ENCODE measurements around the gene SKOR2.

Gene SKOR2

DNA sequence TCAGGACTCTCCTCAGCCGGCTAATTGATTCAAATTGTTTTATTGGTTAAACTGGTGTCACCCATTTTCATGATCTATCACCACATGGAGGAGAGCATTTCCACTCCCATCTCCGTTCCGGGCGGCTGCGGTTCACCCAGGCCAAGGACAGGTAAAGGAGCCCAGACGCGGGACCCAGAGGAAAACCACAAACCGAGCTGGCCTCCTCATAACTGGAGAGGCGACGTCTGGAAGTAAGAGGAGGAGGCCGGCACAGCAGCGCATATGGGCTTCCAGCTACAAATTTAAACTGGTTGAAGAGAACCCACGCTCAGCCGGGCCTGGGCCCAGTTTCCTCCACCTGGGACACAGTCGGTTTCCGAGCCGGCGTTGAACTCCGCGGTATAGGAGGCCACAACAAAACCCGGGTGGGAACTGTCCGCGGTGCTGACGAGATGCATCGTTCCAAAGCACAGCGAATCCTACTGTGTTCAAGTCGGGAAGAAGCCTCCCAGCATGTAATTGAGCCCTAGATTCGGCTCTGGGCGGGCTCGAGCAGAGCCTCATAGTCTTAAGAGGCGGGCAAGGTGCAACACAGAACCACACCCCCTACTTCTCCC lies 3.0 kb upstream of the SKOR2 start:
- H2AFZ ChIP-seq (ENCODE audit: low read length, unreplicated experiment): no peak overlapping the region
- H3K36me3 ChIP-seq (ENCODE audit: insufficient read depth, low read length): no peaks in the 10 kb centered on the region
- H3K4me1 ChIP-seq (ENCODE audit: control insufficient read depth, insufficient read depth, low read length, unreplicated experiment): no peaks in the 10 kb centered on the region
- H3K79me2 ChIP-seq (ENCODE audit: control insufficient read depth, insufficient read depth, low read length, unreplicated experiment): no peaks in the 10 kb centered on the region
- H3K27me3 ChIP-seq (ENCODE audit: insufficient read depth, low read length): peaks cover 96% of the 10 kb centered on the region
- H3K4me3 ChIP-seq (ENCODE audit: low read depth, low read length): no peak overlapping the region
- no peak overlapping the region for H3K27ac ChIP-seq (ENCODE audit: low read depth, low read length)

DNA sequence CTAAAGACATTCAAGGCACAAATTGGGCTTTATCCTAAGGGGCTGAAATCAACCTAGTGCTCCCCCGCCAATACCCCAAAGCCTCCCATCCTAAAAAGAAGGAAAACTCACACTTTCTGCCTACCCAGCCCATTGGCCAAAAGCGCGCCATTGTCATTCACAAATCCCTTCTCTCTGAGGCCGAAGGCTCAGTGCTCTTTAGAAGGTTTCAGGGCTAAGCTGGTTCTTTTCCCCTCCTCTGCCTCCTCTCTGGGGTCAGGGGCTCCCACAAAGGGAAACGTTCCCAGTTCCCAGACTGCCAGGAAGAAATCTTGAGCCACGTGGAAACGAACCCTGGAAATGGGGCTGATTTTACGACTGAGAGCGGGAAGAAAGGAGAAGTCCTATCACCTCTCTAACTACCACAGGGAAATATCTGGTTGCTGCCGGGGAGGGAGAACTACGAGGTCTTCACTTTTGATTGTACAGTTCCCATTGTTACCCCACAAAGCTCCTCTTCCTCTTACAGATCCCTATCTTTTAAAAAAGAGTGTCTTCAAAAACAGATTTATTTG lies 1.7 kb upstream of the SKOR2 start:
- Histone ChIP-seq H3K36me3 (ENCODE audit: insufficient read depth, low read length) (no peaks in the 10 kb centered on the region), H3K4me1 (ENCODE audit: control insufficient read depth, insufficient read depth, low read length, unreplicated experiment) (no peaks in the 10 kb centered on the region), H3K27ac (ENCODE audit: low read depth, low read length) (no peak overlapping the region), H3K4me3 (ENCODE audit: low read depth, low read length) (no peak overlapping the region), H3K27me3 (ENCODE audit: insufficient read depth, low read length) (peaks cover 95% of the 10 kb centered on the region), H3K79me2 (ENCODE audit: control insufficient read depth, insufficient read depth, low read length, unreplicated experiment) (no peaks in the 10 kb centered on the region), H2AFZ (ENCODE audit: low read length, unreplicated experiment) (no peak overlapping the region)

DNA sequence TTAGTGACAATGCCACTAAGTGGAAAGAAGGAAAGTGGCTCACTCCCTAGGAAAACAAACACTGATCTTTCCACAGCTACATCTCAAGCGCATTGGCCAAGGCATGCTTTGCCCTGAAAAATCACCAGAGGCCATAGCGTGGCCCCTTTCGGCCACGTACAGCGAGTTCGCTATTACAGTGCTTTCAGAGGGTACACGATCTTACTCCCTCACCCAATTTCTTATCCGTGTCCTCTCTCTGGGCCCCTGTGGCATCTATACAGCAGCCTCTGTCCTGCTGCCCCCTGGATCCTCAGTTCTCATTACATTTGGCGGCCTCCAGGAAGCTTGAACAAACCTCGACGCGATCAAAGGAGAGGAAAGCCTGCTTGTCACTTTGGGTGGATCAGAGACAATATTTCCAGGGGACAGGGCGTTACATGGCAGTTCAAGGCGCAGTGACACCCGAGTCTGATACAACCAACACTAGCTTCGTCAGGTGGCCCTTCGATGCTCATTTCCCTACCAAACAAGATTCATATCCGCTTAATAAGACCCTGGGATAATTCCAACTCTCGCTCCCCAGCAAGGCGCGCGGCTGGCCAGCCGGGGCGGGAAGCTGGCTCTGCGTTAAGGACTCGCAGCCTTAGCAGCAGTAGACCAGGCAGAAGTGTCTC lies 941 bp downstream of the SKOR2 start:
- no peaks in the 10 kb centered on the region for H3K4me1 ChIP-seq (ENCODE audit: control insufficient read depth, insufficient read depth, low read length, unreplicated experiment)
- no peak overlapping the region for H3K4me3 ChIP-seq (ENCODE audit: low read depth, low read length)
- no peak overlapping the region for H2AFZ ChIP-seq (ENCODE audit: low read length, unreplicated experiment)
- no peak overlapping the region for H3K27ac ChIP-seq (ENCODE audit: low read depth, low read length)
- H3K79me2 ChIP-seq (ENCODE audit: control insufficient read depth, insufficient read depth, low read length, unreplicated experiment): no peaks in the 10 kb centered on the region
- H3K36me3 ChIP-seq (ENCODE audit: insufficient read depth, low read length): no peaks in the 10 kb centered on the region
- peaks cover 99% of the 10 kb centered on the region for H3K27me3 ChIP-seq (ENCODE audit: insufficient read depth, low read length)

DNA sequence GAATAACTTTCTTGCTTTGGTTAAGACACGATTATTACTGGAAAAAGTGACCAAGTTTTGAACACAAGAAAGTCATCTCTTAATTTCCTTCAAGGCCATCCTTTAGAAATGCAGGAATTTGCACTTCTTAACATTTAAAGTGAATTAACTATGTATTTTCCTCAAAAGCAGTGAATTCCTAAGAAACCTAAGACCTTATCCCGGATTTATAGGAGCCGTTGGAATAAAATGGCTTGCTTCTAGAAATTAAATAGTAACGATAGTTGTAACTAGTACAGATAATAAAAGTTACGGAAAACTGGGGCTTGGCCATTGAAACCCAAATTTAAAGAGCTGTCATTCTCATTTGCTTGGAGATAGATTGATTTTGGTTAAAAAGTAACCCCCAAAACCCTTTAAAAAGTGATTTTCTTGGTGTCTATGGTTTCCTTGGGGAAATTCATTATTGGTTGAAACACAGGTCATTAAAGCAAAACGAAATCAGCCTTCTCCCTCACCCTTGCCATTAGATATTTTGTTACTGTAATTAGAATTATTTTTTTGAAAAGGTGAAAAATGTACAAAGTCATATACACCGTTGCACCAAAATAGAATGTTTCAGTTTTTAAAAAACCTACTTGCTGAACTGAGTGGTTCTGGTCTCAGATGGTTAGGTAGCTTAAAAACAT lies 2.0 kb downstream of the SKOR2 start:
- H3K27ac ChIP-seq (ENCODE audit: low read depth, low read length): no peak overlapping the region
- H3K27me3 ChIP-seq (ENCODE audit: insufficient read depth, low read length): peaks cover 99% of the 10 kb centered on the region
- H3K4me1 ChIP-seq (ENCODE audit: control insufficient read depth, insufficient read depth, low read length, unreplicated experiment): no peaks in the 10 kb centered on the region
- no peak overlapping the region for H3K4me3 ChIP-seq (ENCODE audit: low read depth, low read length)
- H2AFZ ChIP-seq (ENCODE audit: low read length, unreplicated experiment): no peak overlapping the region
- no peaks in the 10 kb centered on the region for H3K79me2 ChIP-seq (ENCODE audit: control insufficient read depth, insufficient read depth, low read length, unreplicated experiment)
- no peaks in the 10 kb centered on the region for H3K36me3 ChIP-seq (ENCODE audit: insufficient read depth, low read length)

DNA sequence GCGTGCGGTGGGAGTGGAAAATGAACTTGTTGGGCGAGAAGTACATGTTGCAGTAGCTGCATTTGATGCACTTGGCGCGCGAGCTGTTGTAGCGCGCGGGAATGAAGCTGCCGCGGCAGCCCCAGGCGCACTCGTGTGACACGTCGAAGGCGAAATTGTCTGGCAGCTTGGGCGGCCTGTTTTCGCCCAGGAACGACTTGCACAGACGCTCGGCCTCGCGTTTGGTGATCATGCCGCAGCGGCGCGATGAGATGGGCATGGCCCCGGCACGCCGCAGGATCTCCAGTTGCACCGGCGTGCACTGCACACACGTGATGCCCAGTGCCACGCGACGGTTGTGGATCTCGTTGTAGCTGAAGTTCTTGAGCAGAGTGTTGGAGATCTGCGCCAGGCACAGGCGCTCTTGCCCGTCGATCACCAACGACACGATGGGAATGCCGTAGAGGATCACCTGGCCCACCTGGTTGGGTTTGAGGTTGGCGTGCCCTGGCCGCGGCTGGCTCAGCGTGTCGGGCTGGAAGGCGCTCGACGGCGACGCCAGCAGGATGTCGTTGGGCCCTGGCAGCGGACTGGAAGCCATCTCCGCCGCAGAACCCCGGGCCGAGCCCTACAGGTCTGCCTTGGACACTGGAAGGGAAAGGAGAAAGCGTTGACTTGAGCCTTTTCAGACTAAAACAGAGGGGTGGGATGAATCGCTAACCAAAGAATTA lies 2.7 kb downstream of the SKOR2 start:
- Histone ChIP-seq H2AFZ (ENCODE audit: low read length, unreplicated experiment) (no peak overlapping the region), H3K79me2 (ENCODE audit: control insufficient read depth, insufficient read depth, low read length, unreplicated experiment) (no peaks in the 10 kb centered on the region), H3K27me3 (ENCODE audit: insufficient read depth, low read length) (peaks cover 99% of the 10 kb centered on the region), H3K36me3 (ENCODE audit: insufficient read depth, low read length) (no peaks in the 10 kb centered on the region), H3K27ac (ENCODE audit: low read depth, low read length) (no peak overlapping the region), H3K4me1 (ENCODE audit: control insufficient read depth, insufficient read depth, low read length, unreplicated experiment) (no peaks in the 10 kb centered on the region), H3K4me3 (ENCODE audit: low read depth, low read length) (no peak overlapping the region)

DNA sequence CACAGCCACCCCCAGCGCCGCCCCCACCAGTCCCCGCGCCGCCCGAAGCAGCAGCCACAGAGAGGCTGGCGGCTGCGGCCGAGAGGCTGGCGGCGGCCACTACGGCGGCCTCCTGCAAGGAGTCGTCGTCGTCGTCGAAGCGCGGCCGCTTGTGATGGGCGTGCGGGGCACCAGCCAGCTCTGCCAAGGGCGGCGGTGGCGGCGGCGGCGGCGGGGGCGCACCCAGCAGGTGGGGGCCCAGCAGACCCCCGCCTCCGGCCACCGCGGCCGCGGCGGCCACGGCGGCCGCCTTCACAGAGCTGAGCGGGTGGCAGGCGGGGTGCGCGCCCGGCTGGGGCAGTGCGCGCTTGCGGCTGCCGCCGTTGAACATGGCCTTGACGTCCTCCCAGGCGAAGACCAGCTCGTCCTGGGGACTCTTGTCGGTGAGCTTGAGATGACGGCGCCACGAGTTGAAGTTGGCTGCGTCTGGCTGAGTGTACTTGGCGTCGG lies 3.3 kb downstream of the SKOR2 start:
- Histone ChIP-seq H3K36me3 (ENCODE audit: insufficient read depth, low read length) (no peaks in the 10 kb centered on the region), H3K4me3 (ENCODE audit: low read depth, low read length) (no peak overlapping the region), H3K79me2 (ENCODE audit: control insufficient read depth, insufficient read depth, low read length, unreplicated experiment) (no peaks in the 10 kb centered on the region), H2AFZ (ENCODE audit: low read length, unreplicated experiment) (no peak overlapping the region), H3K27ac (ENCODE audit: low read depth, low read length) (no peak overlapping the region), H3K27me3 (ENCODE audit: insufficient read depth, low read length) (peaks cover 99% of the 10 kb centered on the region), H3K4me1 (ENCODE audit: control insufficient read depth, insufficient read depth, low read length, unreplicated experiment) (no peaks in the 10 kb centered on the region)

DNA sequence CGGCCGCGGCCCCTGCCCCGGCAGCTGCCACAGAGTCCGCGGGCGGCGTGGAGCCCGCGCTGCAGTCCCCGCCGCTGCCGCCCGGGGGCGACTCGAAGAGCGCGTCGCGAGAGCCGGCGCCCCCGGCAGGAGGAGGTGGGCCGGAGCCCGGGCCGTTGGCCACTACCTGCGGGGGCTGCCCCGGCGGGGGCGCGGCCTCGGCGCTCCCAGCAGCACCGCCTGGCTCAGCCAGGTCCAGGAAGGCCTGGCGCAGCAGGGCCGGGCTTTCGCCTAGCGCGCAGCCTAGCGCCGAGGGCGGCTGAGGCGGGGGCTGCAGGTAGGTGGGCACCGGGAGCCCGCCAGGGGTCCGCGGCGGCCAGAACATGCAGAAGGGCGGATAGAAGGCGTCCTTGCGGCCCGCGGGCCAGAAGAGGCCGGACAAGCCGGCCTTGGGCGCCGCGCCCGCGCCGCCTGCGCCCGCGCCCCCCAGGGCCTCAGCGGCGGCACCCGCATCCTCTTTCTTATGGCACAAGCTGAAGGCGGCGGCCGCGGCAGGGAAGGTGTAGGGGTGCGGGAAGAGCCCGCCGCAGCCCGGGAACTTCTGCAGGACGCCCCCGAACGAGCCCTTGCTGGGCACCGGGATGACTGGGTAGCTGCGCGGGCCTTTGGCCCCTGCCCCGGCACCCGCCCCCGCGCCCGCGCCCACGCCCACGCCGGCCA lies 3.9 kb downstream of the SKOR2 start:
- no peak overlapping the region for H3K27ac ChIP-seq (ENCODE audit: low read depth, low read length)
- H3K27me3 ChIP-seq (ENCODE audit: insufficient read depth, low read length): peaks cover 99% of the 10 kb centered on the region
- no peak overlapping the region for H2AFZ ChIP-seq (ENCODE audit: low read length, unreplicated experiment)
- no peaks in the 10 kb centered on the region for H3K4me1 ChIP-seq (ENCODE audit: control insufficient read depth, insufficient read depth, low read length, unreplicated experiment)
- H3K79me2 ChIP-seq (ENCODE audit: control insufficient read depth, insufficient read depth, low read length, unreplicated experiment): no peaks in the 10 kb centered on the region
- H3K4me3 ChIP-seq (ENCODE audit: low read depth, low read length): no peak overlapping the region
- H3K36me3 ChIP-seq (ENCODE audit: insufficient read depth, low read length): no peaks in the 10 kb centered on the region

DNA sequence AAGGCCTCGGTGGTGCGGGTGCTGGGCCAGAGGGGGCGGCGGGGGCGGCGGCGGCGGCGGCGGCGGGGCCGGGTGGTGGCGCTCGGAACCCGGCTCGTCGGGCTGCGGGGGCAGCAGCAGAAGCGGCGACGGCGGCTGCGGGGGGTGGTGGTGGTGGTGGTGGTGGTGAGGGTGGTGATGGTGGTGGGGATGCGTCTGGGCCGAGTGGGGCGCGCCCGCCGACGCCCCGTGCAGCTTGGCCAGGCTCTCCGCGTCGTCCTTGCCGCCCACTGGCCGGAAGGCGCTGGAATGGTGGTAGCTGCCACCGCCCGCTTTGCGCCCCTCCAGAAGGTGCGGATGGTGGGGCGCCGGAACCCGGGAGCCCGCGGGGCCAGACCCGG lies 4.4 kb downstream of the SKOR2 start:
- Histone ChIP-seq H3K4me1 (ENCODE audit: control insufficient read depth, insufficient read depth, low read length, unreplicated experiment) (no peaks in the 10 kb centered on the region), H3K4me3 (ENCODE audit: low read depth, low read length) (no peak overlapping the region), H3K79me2 (ENCODE audit: control insufficient read depth, insufficient read depth, low read length, unreplicated experiment) (no peaks in the 10 kb centered on the region), H3K27ac (ENCODE audit: low read depth, low read length) (no peak overlapping the region), H3K27me3 (ENCODE audit: insufficient read depth, low read length) (peaks cover 97% of the 10 kb centered on the region), H2AFZ (ENCODE audit: low read length, unreplicated experiment) (no peak overlapping the region), H3K36me3 (ENCODE audit: insufficient read depth, low read length) (no peaks in the 10 kb centered on the region)

DNA sequence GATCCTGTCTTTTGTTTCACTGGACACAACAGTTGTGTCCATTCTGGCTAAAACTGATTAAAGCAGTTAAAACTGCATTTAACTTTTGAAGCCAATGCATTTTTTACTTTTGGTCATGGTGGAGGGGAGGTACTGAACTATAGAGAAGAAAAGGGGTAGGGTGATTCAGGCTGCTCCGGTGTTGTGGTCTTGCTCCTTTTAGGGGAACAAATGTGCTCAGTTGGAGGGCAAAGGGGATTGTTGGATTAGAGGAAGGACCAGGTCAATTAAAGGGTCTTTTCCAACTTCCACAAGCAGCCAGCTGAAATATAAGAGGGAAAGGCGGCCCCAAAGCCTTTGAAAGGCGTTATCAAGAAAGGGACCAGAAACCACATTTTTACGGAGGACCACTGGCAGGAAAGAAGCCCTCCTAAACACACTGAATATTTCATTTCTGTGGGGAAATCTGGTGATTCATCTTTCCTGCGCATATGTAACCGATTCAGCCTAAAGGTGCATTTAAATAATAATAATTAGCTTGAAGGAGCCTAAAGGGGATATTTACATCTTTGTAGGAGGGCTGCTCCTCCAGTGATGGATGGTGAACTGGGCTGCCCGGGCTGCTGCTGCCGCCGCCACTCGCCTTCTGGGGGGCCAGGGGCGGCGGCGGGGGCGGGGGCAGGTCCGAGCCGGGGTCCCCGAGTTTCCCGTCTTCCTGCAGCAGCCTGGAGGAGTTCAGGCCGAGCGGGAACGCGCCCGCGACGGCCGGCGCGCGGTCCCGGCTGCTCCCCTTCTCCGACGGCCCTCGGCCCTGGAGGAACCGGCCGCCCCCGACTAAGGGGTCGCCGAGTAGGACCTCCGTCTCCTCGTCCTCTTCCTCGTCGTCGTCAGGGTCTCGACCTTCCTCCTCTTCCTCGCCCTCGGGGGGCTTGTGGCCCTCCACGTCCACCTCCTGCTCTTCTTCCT lies 5.2 kb downstream of the SKOR2 start:
- Histone ChIP-seq H3K27ac (ENCODE audit: low read depth, low read length) (no peak overlapping the region), H3K36me3 (ENCODE audit: insufficient read depth, low read length) (no peaks in the 10 kb centered on the region), H3K79me2 (ENCODE audit: control insufficient read depth, insufficient read depth, low read length, unreplicated experiment) (no peaks in the 10 kb centered on the region), H2AFZ (ENCODE audit: low read length, unreplicated experiment) (no peak overlapping the region), H3K4me3 (ENCODE audit: low read depth, low read length) (no peak overlapping the region), H3K4me1 (ENCODE audit: control insufficient read depth, insufficient read depth, low read length, unreplicated experiment) (no peaks in the 10 kb centered on the region), H3K27me3 (ENCODE audit: insufficient read depth, low read length) (peaks cover 96% of the 10 kb centered on the region)

All from ACC112 (cell line).